NCI-H1092 (cell line): Measurements from ENCODE around the gene SERPINA1.

Source experiments
- DNase-seq: peaks from one replicate; lab custom pipeline; 2025; lab: John Stamatoyannopoulos, UW

The SERPINA1 gene

GRCh38 chr14:94382716-94383596, 5.4 kb downstream of the SERPINA1 start:
- no peak for DNase-seq

- no peak for DNase-seq
Observed at GRCh38 chr14:94382099-94382715, 6.2 kb downstream of the SERPINA1 start.

GRCh38 chr14:94381149-94382030, 7.0 kb downstream of the SERPINA1 start:
- no peak for DNase-seq

GRCh38 chr14:94380225-94381148, 7.9 kb downstream of the SERPINA1 start:
- DNase-seq, result no peak

- no peak for DNase-seq
Observed at GRCh38 chr14:94379291-94380224, 8.8 kb downstream of the SERPINA1 start.

GRCh38 chr14:94378527-94379290, 9.7 kb downstream of the SERPINA1 start:
- no peak for DNase-seq

GRCh38 chr14:94377866-94378470, 10.4 kb downstream of the SERPINA1 start:
- no peak for DNase-seq

- no peak for DNase-seq
Observed at GRCh38 chr14:94376976-94377865, 11.2 kb downstream of the SERPINA1 start.

GRCh38 chr14:94376108-94376975, 12.1 kb downstream of the SERPINA1 start:
- no peak for DNase-seq

- no peak for DNase-seq
Observed at GRCh38 chr14:94375552-94376107, 12.8 kb downstream of the SERPINA1 start.

- DNase-seq, result no peak
Observed at GRCh38 chr14:94374749-94375260, 13.6 kb downstream of the SERPINA1 start.

- no peak for DNase-seq
Observed at GRCh38 chr14:94374116-94374515, 14.3 kb downstream of the SERPINA1 start.

GRCh38 chr14:94373708-94374107, 14.7 kb downstream of the SERPINA1 start:
- no peak for DNase-seq

- DNase-seq, result no peak
Observed at GRCh38 chr14:94372021-94372605, 16.3 kb downstream of the SERPINA1 start.

GRCh38 chr14:94370524-94370910, 17.9 kb downstream of the SERPINA1 start:
- DNase-seq, result no peak
